ENCODE results near the gene GNE.

Gene GNE

GRCh38 chr9:36207546-36208012 is 50.7 kb downstream of the GNE start:
- H3K27me3 ChIP-seq (ENCODE audit: control insufficient read depth, insufficient read depth, low read length): no peaks in the 10 kb centered on the region
- H3K4me3 ChIP-seq (ENCODE audit: low read length): peak overlapping the region; percentile 43
- H3K4me1 ChIP-seq (ENCODE audit: control insufficient read depth, insufficient read depth, low read length): peaks cover 42% of the 10 kb centered on the region
- peaks cover 90% of the 10 kb centered on the region for H3K36me3 ChIP-seq (ENCODE audit: insufficient read depth, low read length)
- peak overlapping the region; percentile 60 for H3K9ac ChIP-seq (ENCODE audit: low read depth, low read length)
- H3K9me3 ChIP-seq (replicated peaks; ENCODE audit: low read length): no peaks in the 10 kb centered on the region
- H3K4me2 ChIP-seq (ENCODE audit: low read length): peak overlapping the region; percentile 57

GRCh38 chr9:36207016-36207415 is 51.2 kb downstream of the GNE start:
- H3K36me3 ChIP-seq (ENCODE audit: insufficient read depth, low read length): peaks cover 90% of the 10 kb centered on the region
- peaks cover 42% of the 10 kb centered on the region for H3K4me1 ChIP-seq (ENCODE audit: control insufficient read depth, insufficient read depth, low read length)
- peak overlapping the region; percentile 43 for H3K4me3 ChIP-seq (ENCODE audit: low read length)
- no peaks in the 10 kb centered on the region for H3K27me3 ChIP-seq (ENCODE audit: control insufficient read depth, insufficient read depth, low read length)
- H3K9me3 ChIP-seq (replicated peaks; ENCODE audit: low read length): no peaks in the 10 kb centered on the region
- H3K4me2 ChIP-seq (ENCODE audit: low read length): peak overlapping the region; percentile 57
- peak overlapping the region; percentile 60 for H3K9ac ChIP-seq (ENCODE audit: low read depth, low read length)

- H3K27me3 ChIP-seq (ENCODE audit: control insufficient read depth, insufficient read depth, low read length): no peaks in the 10 kb centered on the region
- peaks cover 90% of the 10 kb centered on the region for H3K36me3 ChIP-seq (ENCODE audit: insufficient read depth, low read length)
- H3K4me3 ChIP-seq (ENCODE audit: low read length): no peak overlapping the region
- H3K4me2 ChIP-seq (ENCODE audit: low read length): no peak overlapping the region
- peaks cover 33% of the 10 kb centered on the region for H3K4me1 ChIP-seq (ENCODE audit: control insufficient read depth, insufficient read depth, low read length)
- no peak overlapping the region for H3K9ac ChIP-seq (ENCODE audit: low read depth, low read length)
- no peaks in the 10 kb centered on the region for H3K9me3 ChIP-seq (replicated peaks; ENCODE audit: low read length)
These were observed 53.2 kb downstream of the GNE start for GRCh38 chr9:36204906-36205547.

- Histone ChIP-seq H3K9me3 (replicated peaks; ENCODE audit: low read length) (no peaks in the 10 kb centered on the region), H3K4me1 (ENCODE audit: control insufficient read depth, insufficient read depth, low read length) (peaks cover 32% of the 10 kb centered on the region), H3K9ac (ENCODE audit: low read depth, low read length) (peak overlapping the region; percentile 7), H3K4me2 (ENCODE audit: low read length) (peak overlapping the region; percentile 92), H3K27me3 (ENCODE audit: control insufficient read depth, insufficient read depth, low read length) (no peaks in the 10 kb centered on the region), H3K36me3 (ENCODE audit: insufficient read depth, low read length) (peaks cover 31% of the 10 kb centered on the region), H3K4me3 (ENCODE audit: low read length) (peak overlapping the region; percentile 47)
These were observed 63.8 kb downstream of the GNE start for GRCh38 chr9:36194326-36195000.

GRCh38 chr9:36193023-36193422 is 65.2 kb downstream of the GNE start:
- H3K9ac ChIP-seq (ENCODE audit: low read depth, low read length): peak overlapping the region; percentile 97

GRCh38 chr9:36192196-36192595 is 66.1 kb downstream of the GNE start:
- H3K9ac ChIP-seq (ENCODE audit: low read depth, low read length): peak overlapping the region; percentile 97
- peaks cover 40% of the 10 kb centered on the region for H3K4me1 ChIP-seq (ENCODE audit: control insufficient read depth, insufficient read depth, low read length)
- no peaks in the 10 kb centered on the region for H3K9me3 ChIP-seq (replicated peaks; ENCODE audit: low read length)
- peaks cover 12% of the 10 kb centered on the region for H3K36me3 ChIP-seq (ENCODE audit: insufficient read depth, low read length)
- H3K27me3 ChIP-seq (ENCODE audit: control insufficient read depth, insufficient read depth, low read length): no peaks in the 10 kb centered on the region
- H3K4me3 ChIP-seq (ENCODE audit: low read length): peak overlapping the region; percentile 95
- H3K4me2 ChIP-seq (ENCODE audit: low read length): peak overlapping the region; percentile 92

More at GRCh38 chr9:36193023-36193422, 65.2 kb downstream of the GNE start:
- Histone ChIP-seq H3K4me2 (ENCODE audit: low read length) (peak overlapping the region; percentile 92), H3K4me3 (ENCODE audit: low read length) (peak overlapping the region; percentile 95), H3K4me1 (ENCODE audit: control insufficient read depth, insufficient read depth, low read length) (peaks cover 32% of the 10 kb centered on the region), H3K9me3 (replicated peaks; ENCODE audit: low read length) (no peaks in the 10 kb centered on the region), H3K36me3 (ENCODE audit: insufficient read depth, low read length) (peaks cover 19% of the 10 kb centered on the region), H3K27me3 (ENCODE audit: control insufficient read depth, insufficient read depth, low read length) (no peaks in the 10 kb centered on the region)

- peak overlapping the region; percentile 95 for H3K4me3 ChIP-seq (ENCODE audit: low read length)
These were observed 66.6 kb downstream of the GNE start for GRCh38 chr9:36191686-36192085.

GRCh38 chr9:36191290-36191645 is 67.0 kb downstream of the GNE start:
- Histone ChIP-seq H3K36me3 (ENCODE audit: insufficient read depth, low read length) (peaks cover 8% of the 10 kb centered on the region), H3K4me3 (ENCODE audit: low read length) (peak overlapping the region; percentile 95), H3K4me2 (ENCODE audit: low read length) (peak overlapping the region; percentile 92), H3K4me1 (ENCODE audit: control insufficient read depth, insufficient read depth, low read length) (peaks cover 42% of the 10 kb centered on the region), H3K27me3 (ENCODE audit: control insufficient read depth, insufficient read depth, low read length) (no peaks in the 10 kb centered on the region), H3K9ac (ENCODE audit: low read depth, low read length) (peak overlapping the region; percentile 97), H3K9me3 (replicated peaks; ENCODE audit: low read length) (no peaks in the 10 kb centered on the region)

More at GRCh38 chr9:36191686-36192085, 66.6 kb downstream of the GNE start:
- H3K9me3 ChIP-seq (replicated peaks; ENCODE audit: low read length): no peaks in the 10 kb centered on the region
- H3K4me1 ChIP-seq (ENCODE audit: control insufficient read depth, insufficient read depth, low read length): peaks cover 42% of the 10 kb centered on the region
- peak overlapping the region; percentile 92 for H3K4me2 ChIP-seq (ENCODE audit: low read length)
- peak overlapping the region; percentile 97 for H3K9ac ChIP-seq (ENCODE audit: low read depth, low read length)
- H3K27me3 ChIP-seq (ENCODE audit: control insufficient read depth, insufficient read depth, low read length): no peaks in the 10 kb centered on the region
- H3K36me3 ChIP-seq (ENCODE audit: insufficient read depth, low read length): peaks cover 8% of the 10 kb centered on the region

GRCh38 chr9:36190388-36191289 is 67.6 kb downstream of the GNE start, which contains the start of gene CLTA:
Gene CLTA (plus strand): TSS chr9:36190921. CDS start chr9:36191057, 136 bp downstream.
- Histone ChIP-seq H3K9ac (ENCODE audit: low read depth, low read length) (peak within 1 kb of the TSS; percentile 97), H3K9me3 (replicated peaks; ENCODE audit: low read length) (no peaks in the 10 kb centered on the region), H3K4me1 (ENCODE audit: control insufficient read depth, insufficient read depth, low read length) (peaks cover 42% of the 10 kb centered on the region), H3K4me3 (ENCODE audit: low read length) (peak within 1 kb of the TSS; percentile 95), H3K27me3 (ENCODE audit: control insufficient read depth, insufficient read depth, low read length) (no peaks in the 10 kb centered on the region), H3K4me2 (ENCODE audit: low read length) (peak within 1 kb of the TSS; percentile 92), H3K36me3 (ENCODE audit: insufficient read depth, low read length) (peaks cover 8% of the 10 kb centered on the region)

- Histone ChIP-seq H3K36me3 (ENCODE audit: insufficient read depth, low read length) (peaks cover 3% of the 10 kb centered on the region), H3K4me2 (ENCODE audit: low read length) (peak overlapping the region; percentile 92), H3K27me3 (ENCODE audit: control insufficient read depth, insufficient read depth, low read length) (no peaks in the 10 kb centered on the region), H3K9me3 (replicated peaks; ENCODE audit: low read length) (no peaks in the 10 kb centered on the region), H3K4me1 (ENCODE audit: control insufficient read depth, insufficient read depth, low read length) (peaks cover 42% of the 10 kb centered on the region), H3K9ac (ENCODE audit: low read depth, low read length) (peak overlapping the region; percentile 97), H3K4me3 (ENCODE audit: low read length) (peak overlapping the region; percentile 95)
These were observed 68.3 kb downstream of the GNE start for GRCh38 chr9:36189976-36190375.

- H3K4me1 ChIP-seq (ENCODE audit: control insufficient read depth, insufficient read depth, low read length): peaks cover 28% of the 10 kb centered on the region
- no peak overlapping the region for H3K9ac ChIP-seq (ENCODE audit: low read depth, low read length)
- H3K36me3 ChIP-seq (ENCODE audit: insufficient read depth, low read length): no peaks in the 10 kb centered on the region
- no peaks in the 10 kb centered on the region for H3K27me3 ChIP-seq (ENCODE audit: control insufficient read depth, insufficient read depth, low read length)
- no peak overlapping the region for H3K4me3 ChIP-seq (ENCODE audit: low read length)
- H3K9me3 ChIP-seq (replicated peaks; ENCODE audit: low read length): no peaks in the 10 kb centered on the region
- H3K4me2 ChIP-seq (ENCODE audit: low read length): no peak overlapping the region
These were observed 70.0 kb downstream of the GNE start for GRCh38 chr9:36188212-36188611.
